C4-2B (cell line): ENCODE data around the gene APC2.

Source experiments
- ZFX ChIP-seq: fragments of 450-650 bp; IDR thresholded peaks from 2 replicates; pipeline ENCODE4 v1.6.1; 2017
- TF ChIP-seq, protein P1 (sequence below): fragments of 450-650 bp; conservative IDR thresholded peaks from 2 replicates; pipeline ENCODE4 v1.5.1; 2017; ENCODE audit warnings: mild to moderate bottlenecking

DNA sequence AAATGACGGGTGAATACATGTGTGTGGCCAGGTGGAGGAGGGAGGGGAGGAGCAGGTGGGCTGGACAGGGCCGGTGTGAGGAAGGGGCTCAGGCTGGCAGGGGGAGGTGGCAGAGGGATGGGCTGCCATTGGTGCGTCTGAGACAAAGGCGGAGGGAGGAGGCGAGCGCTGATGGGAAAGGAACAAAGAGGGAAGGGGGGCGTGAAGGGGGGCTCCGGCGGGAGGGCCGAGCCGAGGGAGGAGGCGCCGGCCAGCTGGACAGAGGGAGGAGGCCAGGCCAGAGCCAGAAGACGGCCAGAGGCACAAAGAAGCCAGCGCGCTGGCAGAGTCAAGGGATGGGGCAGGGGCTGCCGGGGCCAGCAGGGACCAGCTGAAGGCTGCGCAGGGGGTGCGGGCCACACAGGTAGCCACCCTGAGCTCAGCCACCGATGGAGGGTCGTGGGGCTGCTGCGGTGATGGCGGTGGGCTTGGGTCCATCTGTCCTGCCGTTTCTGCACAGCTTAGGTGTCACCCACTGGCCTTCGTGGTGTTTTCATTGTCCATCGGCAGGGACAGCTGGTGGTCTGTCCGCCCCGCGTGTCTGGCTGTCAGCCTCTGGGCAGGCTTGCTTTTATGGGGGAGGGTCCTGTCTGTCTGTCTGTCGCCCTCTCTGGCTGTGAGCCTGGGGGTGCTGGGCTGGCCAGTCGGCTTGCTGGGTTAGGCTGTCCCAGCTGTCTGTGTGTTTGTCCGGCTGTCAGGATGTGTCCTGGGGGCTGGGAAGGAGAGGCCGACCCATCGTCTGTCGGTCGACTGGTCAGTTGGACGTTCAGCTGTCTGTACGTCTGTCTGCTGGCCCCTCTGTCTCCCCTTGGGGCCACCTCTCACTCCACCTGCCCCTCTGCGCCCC lies 2.2 kb downstream of the APC2 start:
- TF ChIP-seq, protein P1, sequence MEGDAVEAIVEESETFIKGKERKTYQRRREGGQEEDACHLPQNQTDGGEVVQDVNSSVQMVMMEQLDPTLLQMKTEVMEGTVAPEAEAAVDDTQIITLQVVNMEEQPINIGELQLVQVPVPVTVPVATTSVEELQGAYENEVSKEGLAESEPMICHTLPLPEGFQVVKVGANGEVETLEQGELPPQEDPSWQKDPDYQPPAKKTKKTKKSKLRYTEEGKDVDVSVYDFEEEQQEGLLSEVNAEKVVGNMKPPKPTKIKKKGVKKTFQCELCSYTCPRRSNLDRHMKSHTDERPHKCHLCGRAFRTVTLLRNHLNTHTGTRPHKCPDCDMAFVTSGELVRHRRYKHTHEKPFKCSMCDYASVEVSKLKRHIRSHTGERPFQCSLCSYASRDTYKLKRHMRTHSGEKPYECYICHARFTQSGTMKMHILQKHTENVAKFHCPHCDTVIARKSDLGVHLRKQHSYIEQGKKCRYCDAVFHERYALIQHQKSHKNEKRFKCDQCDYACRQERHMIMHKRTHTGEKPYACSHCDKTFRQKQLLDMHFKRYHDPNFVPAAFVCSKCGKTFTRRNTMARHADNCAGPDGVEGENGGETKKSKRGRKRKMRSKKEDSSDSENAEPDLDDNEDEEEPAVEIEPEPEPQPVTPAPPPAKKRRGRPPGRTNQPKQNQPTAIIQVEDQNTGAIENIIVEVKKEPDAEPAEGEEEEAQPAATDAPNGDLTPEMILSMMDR = no peak
- TF ChIP-seq ZFX = no peak
